Measurements from ENCODE around the gene RNF222.

RNF222 gene

DNA sequence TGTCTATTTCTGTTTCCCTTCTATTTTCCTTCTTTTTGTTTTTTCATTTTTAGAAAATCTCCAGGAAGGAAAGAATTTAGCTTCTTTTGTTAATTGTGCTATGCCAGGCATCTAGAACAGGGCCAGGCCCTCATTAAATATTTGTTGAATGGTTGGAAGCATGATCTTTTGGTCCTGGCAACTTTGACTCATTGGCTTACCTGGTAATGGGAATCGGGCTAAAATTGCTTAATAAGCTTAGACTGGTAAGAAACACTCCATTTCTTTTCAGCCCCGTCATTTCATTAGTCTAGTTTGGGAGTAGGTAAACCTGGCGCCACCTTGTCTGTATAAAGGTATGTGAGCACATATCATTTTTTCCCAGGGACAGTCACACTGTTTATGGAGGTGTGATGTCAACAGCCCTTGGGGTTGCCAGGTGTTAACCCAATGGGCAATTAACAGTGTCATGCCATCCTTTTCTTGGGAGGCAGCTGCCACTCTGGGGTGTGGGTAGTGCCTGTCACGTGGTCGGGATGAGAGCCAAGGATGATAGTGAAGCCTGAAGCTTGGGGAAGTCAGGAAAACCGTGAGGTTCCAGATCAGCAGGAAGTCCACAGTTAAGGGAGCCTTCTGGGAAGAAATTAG is 28.6 kb upstream of the RNF222 start:
- no peak overlapping the region for H3K4me3 ChIP-seq (ENCODE audit: low read length)
- TF ChIP-seq, protein P1, sequence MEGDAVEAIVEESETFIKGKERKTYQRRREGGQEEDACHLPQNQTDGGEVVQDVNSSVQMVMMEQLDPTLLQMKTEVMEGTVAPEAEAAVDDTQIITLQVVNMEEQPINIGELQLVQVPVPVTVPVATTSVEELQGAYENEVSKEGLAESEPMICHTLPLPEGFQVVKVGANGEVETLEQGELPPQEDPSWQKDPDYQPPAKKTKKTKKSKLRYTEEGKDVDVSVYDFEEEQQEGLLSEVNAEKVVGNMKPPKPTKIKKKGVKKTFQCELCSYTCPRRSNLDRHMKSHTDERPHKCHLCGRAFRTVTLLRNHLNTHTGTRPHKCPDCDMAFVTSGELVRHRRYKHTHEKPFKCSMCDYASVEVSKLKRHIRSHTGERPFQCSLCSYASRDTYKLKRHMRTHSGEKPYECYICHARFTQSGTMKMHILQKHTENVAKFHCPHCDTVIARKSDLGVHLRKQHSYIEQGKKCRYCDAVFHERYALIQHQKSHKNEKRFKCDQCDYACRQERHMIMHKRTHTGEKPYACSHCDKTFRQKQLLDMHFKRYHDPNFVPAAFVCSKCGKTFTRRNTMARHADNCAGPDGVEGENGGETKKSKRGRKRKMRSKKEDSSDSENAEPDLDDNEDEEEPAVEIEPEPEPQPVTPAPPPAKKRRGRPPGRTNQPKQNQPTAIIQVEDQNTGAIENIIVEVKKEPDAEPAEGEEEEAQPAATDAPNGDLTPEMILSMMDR (IDR thresholded peaks at IDR 0.05; ENCODE audit: insufficient read depth, low read depth, low read length, missing control alignments), result no peak
- peak; percentile 63 for DNase-seq (ENCODE audit: low read depth)

DNA sequence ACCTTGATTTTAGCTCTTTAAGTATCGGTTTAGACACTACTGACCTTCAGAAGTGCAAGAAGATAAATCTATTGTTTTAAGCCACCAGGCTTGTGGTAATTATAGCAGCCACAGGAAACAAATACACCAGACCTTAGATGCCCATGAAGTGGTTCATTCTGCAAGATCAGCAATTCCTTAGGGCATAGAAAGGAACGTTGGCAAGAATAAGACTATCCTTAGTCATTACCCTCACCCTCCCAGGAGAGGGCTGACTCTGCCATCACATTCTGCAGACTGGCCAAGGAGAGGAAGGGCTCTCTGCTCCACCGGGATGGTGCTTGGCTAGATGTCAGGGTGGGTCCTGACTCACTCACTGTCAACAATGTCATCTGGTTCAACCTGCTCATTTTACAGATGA is 23.9 kb upstream of the RNF222 start:
- peak; percentile 67 for DNase-seq (ENCODE audit: low read depth)
- H3K4me3 ChIP-seq (ENCODE audit: low read length), result no peak overlapping the region
- TF ChIP-seq, protein P1 (IDR thresholded peaks at IDR 0.05; ENCODE audit: insufficient read depth, low read depth, low read length, missing control alignments), result no peak

DNA sequence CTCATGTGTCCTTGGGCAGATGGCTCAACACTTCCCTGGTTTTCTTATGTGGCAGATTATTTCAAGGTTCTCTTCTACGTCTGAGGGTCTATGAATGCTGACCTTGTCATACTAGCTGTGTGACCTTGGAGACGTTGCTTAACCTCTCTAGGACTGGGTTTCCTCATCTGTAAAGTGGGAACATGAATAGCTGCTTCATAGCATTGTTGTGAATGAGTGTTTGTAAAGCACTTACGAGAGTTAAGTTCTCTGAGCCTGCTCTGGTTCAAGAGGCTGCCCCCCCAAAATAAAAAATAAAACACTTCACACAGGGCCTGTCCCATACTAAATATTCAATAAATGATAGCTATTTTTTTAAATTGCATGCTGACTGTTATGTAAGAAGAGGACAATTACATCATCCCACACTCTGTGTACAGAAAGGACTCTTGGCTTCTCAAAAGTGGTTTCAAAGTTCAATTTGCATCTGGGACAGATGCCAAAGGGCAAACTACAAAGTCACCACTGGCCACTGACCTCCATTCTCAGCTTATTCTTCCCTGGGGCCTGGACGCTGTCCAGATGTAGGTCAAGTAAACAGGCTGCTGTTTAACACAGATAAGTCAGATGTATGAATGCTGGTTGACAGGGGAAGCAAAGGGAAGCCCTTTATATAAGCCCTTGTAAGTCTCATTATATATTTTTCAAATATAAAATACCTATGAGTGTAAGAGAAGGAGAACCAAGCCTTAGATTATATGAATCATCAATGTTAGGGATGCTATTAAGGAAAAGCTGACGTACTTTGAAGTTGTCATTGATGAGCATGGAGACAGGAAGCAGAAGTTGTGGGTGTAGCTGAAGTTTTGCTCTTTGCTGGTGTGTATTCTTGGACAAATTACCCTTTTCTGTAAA is 22.7 kb upstream of the RNF222 start:
- no peak for DNase-seq (ENCODE audit: low read depth)
- TF ChIP-seq, protein P1 (IDR thresholded peaks at IDR 0.05; ENCODE audit: insufficient read depth, low read depth, low read length, missing control alignments), result no peak
- H3K4me3 ChIP-seq (ENCODE audit: low read length), result no peak overlapping the region

DNA sequence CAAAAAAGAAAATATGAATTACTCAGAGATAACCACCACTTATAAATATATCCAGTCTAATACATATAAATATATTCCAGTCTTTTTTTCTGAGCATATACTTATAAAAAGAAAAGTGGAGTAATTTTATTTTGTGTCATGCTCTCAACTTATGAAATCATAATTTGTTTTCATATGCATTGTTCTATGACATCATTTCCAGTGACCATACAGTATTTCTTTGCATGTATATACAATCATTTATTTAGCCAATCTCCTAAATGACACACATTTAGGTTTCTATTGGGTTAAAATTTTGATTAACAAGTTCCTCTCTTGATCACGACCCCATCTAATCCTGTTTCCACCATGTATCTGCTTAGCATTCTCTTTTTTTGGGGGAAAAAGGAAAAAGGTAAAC is 21.7 kb upstream of the RNF222 start:
- no peak overlapping the region for H3K4me3 ChIP-seq (ENCODE audit: low read length)
- no peak for DNase-seq (ENCODE audit: low read depth)
- TF ChIP-seq, protein P1 (IDR thresholded peaks at IDR 0.05; ENCODE audit: insufficient read depth, low read depth, low read length, missing control alignments), result no peak

DNA sequence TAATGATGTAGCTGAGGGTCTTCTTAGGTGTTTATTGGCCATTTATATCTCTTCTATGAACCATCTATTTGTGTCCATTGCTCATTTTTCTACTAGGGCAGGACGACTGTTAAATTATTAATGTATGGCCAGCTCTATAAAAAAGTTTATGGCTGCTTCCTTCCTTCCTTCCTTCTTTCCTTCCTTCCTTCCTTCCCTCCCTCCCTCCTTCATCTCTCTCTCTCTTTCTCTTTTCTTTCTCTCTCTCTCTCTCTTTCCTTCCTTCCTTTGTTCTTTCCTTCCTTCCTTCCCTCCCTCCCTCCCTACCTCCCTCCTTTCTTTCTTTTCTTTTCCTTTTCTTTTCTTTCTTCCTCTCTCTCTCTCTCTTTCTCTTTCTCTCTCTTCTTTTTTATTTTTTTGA is 20.8 kb upstream of the RNF222 start:
- no peak overlapping the region for H3K4me3 ChIP-seq (ENCODE audit: low read length)
- DNase-seq (ENCODE audit: low read depth), result no peak
- TF ChIP-seq, protein P1 (IDR thresholded peaks at IDR 0.05; ENCODE audit: insufficient read depth, low read depth, low read length, missing control alignments), result no peak

DNA sequence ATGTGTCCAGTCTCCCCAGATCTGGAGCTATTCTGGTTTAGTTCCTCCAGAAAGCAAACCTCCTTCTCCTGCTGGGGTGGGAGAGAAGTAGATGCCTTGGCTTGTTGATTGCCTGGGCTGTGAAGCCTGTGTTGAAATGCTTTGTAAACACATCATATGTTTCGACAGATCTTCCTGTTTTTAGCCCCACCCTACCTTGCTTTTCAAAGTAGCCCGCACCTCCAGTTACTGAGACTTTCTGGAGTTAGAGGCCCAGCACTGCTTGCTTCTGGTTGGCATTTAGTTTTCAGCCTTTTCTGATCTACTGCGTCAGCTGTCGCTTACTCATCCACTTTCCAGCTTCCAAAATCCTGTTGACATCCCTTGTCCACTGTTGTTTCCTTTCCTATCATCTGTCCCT is 20.2 kb upstream of the RNF222 start:
- TF ChIP-seq, protein P1 (IDR thresholded peaks at IDR 0.05; ENCODE audit: insufficient read depth, low read depth, low read length, missing control alignments), result peak; percentile 12
- peak; percentile 88 for DNase-seq (ENCODE audit: low read depth)
- no peak overlapping the region for H3K4me3 ChIP-seq (ENCODE audit: low read length)

All from epithelial cell of esophagus (primary cell).